ENCODE results near the gene C4orf50.
"Not testable (repeated sequence)": the region's sequence is repeated elsewhere in the genome, so short reads cannot be mapped to it uniquely, and the experiment has no call there.

Gene C4orf50

GRCh38 chr4:6012200-6012599 is 6.0 kb downstream of the C4orf50 start:
- DNase-seq: no peak

GRCh38 chr4:6011686-6012085 is 6.5 kb downstream of the C4orf50 start:
- DNase-seq: peak; percentile 82

- no peak for DNase-seq
These were observed 7.0 kb downstream of the C4orf50 start for GRCh38 chr4:6011271-6011671.

- no peak for DNase-seq
These were observed 7.4 kb downstream of the C4orf50 start for GRCh38 chr4:6010789-6011188.

GRCh38 chr4:6009452-6009851 is 8.8 kb downstream of the C4orf50 start:
- DNase-seq: no peak

GRCh38 chr4:6008766-6009385 is 9.4 kb downstream of the C4orf50 start:
- peak; percentile 17 for DNase-seq

GRCh38 chr4:6008092-6008551 is 10.1 kb downstream of the C4orf50 start:
- no peak for DNase-seq

GRCh38 chr4:6005175-6005574 is 13.1 kb downstream of the C4orf50 start:
- no peak for DNase-seq

- DNase-seq: not testable (repeated sequence)
These were observed 14.7 kb downstream of the C4orf50 start for GRCh38 chr4:6003485-6003884.

- no peak for DNase-seq
These were observed 15.3 kb downstream of the C4orf50 start for GRCh38 chr4:6002926-6003325.

GRCh38 chr4:6002492-6002833 is 15.8 kb downstream of the C4orf50 start:
- DNase-seq: no peak

GRCh38 chr4:6001680-6002491 is 16.3 kb downstream of the C4orf50 start:
- no peak for DNase-seq

GRCh38 chr4:5999830-6000365 is 18.3 kb downstream of the C4orf50 start:
- DNase-seq: no peak

- no peak for DNase-seq
These were observed 18.9 kb downstream of the C4orf50 start for GRCh38 chr4:5999356-5999755.

GRCh38 chr4:5998333-5998936 is 19.8 kb downstream of the C4orf50 start:
- DNase-seq: peak; percentile 15

- DNase-seq: no peak
These were observed 21.6 kb downstream of the C4orf50 start for GRCh38 chr4:5996641-5997040.

GRCh38 chr4:5995901-5996623 is 22.2 kb downstream of the C4orf50 start:
- DNase-seq: no peak

- DNase-seq: no peak
These were observed 24.1 kb downstream of the C4orf50 start for GRCh38 chr4:5993876-5994811.

GRCh38 chr4:5993346-5993745 is 24.9 kb downstream of the C4orf50 start:
- not testable (repeated sequence) for DNase-seq

GRCh38 chr4:5992828-5993321 is 25.4 kb downstream of the C4orf50 start:
- DNase-seq: no peak

- no peak for DNase-seq
These were observed 25.9 kb downstream of the C4orf50 start for GRCh38 chr4:5992171-5992827.
